H9 (cell line): ENCODE measurements around the gene CTPS2. TPM values are rescaled to one million over a fixed set of nuclear protein-coding genes. Genes with fewer than 3 reads are reported as not detected.

Experiments
- DNase-seq: peaks from one replicate; pipeline ENCODE4 v3.0.0-alpha.2; 2017
- H2AFZ ChIP-seq: one replicate; pipeline ENCODE4 v1.6.1; 2013; ENCODE audit warnings: mild to moderate bottlenecking, low read length, control low read depth, moderate library complexity
- H2AK5ac ChIP-seq: 2 replicates; pipeline ENCODE4 v1.6.1; 2013; ENCODE audit warnings: low read length, control low read depth, mixed read lengths; ENCODE audit not compliant: insufficient read length
- H2BK120ac ChIP-seq: one replicate; pipeline ENCODE4 v1.6.1; 2013; ENCODE audit warnings: low read depth, mild to moderate bottlenecking, low read length, control low read depth, inconsistent platforms; ENCODE audit not compliant: poor library complexity, severe bottlenecking
- H2BK12ac ChIP-seq: 2 replicates; pipeline ENCODE4 v1.6.1; 2013; ENCODE audit warnings: low read length, control low read depth, mixed read lengths, low read depth; ENCODE audit not compliant: insufficient read length
- H2BK15ac ChIP-seq: 2 replicates; pipeline ENCODE4 v1.6.1; 2013; ENCODE audit warnings: low read depth, low read length, control low read depth
- H2BK20ac ChIP-seq: one replicate; pipeline ENCODE4 v1.6.1; 2013; ENCODE audit warnings: low read depth, mild to moderate bottlenecking, low read length, control low read depth, inconsistent platforms; ENCODE audit not compliant: poor library complexity, severe bottlenecking
- H2BK5ac ChIP-seq: 2 replicates; pipeline ENCODE4 v1.6.1; 2013; ENCODE audit warnings: low read length, control low read depth, mixed read lengths; ENCODE audit not compliant: insufficient read length
- H3K14ac ChIP-seq: 2 replicates; pipeline ENCODE4 v1.6.1; 2013; ENCODE audit warnings: low read length, control low read depth; ENCODE audit not compliant: insufficient read depth
- H3K18ac ChIP-seq: 2 replicates; pipeline ENCODE4 v1.6.1; 2013; ENCODE audit warnings: low read depth, mild to moderate bottlenecking, mixed read lengths, low read length, control low read depth; ENCODE audit not compliant: insufficient read length
- H3K23ac ChIP-seq: 2 replicates; pipeline ENCODE4 v1.6.1; 2013; ENCODE audit warnings: low read length, control low read depth, mixed read lengths, low read depth; ENCODE audit not compliant: insufficient read length
- H3K23me2 ChIP-seq: 2 replicates; pipeline ENCODE4 v1.6.1; 2013; ENCODE audit warnings: low read depth, mild to moderate bottlenecking, mixed read lengths, low read length, control low read depth; ENCODE audit not compliant: insufficient read length, poor library complexity, severe bottlenecking
- H3K27ac ChIP-seq: 2 replicates; pipeline ENCODE4 v1.5.1; 2013; ENCODE audit warnings: low read length, control low read depth, mixed read lengths, low read depth; ENCODE audit not compliant: insufficient read length
- H3K27me3 ChIP-seq: 2 replicates; pipeline ENCODE4 v1.6.1; 2013; ENCODE audit warnings: low read length, control low read depth, inconsistent platforms; ENCODE audit not compliant: insufficient read depth
- H3K4ac ChIP-seq: 2 replicates; pipeline ENCODE4 v1.6.1; 2013; ENCODE audit warnings: low read depth, mild to moderate bottlenecking, control low read depth, inconsistent platforms, low read length, moderate library complexity
- H3K4me1 ChIP-seq: 2 replicates; pipeline ENCODE4 v1.6.1; 2013; ENCODE audit warnings: low read length, control low read depth, inconsistent platforms; ENCODE audit not compliant: insufficient read depth
- H3K4me2 ChIP-seq: 2 replicates; pipeline ENCODE4 v1.6.1; 2013; ENCODE audit warnings: low read length, control low read depth, mixed read lengths; ENCODE audit not compliant: insufficient read length, insufficient read depth
- H3K56ac ChIP-seq: 2 replicates; pipeline ENCODE4 v1.6.1; 2013; ENCODE audit warnings: low read depth, mild to moderate bottlenecking, mixed read lengths, low read length, control low read depth; ENCODE audit not compliant: insufficient read length
- H3K79me1 ChIP-seq: 2 replicates; pipeline ENCODE4 v1.6.1; 2013; ENCODE audit warnings: low read depth, mild to moderate bottlenecking, moderate library complexity, low read length, control low read depth, inconsistent platforms; ENCODE audit not compliant: insufficient read depth, poor library complexity, severe bottlenecking
- H3K79me2 ChIP-seq: 2 replicates; pipeline ENCODE4 v1.6.1; 2013; ENCODE audit warnings: low read length, control low read depth, inconsistent platforms; ENCODE audit not compliant: insufficient read depth
- H3K9ac ChIP-seq: 2 replicates; pipeline ENCODE4 v1.6.1; 2013; ENCODE audit warnings: low read length, control low read depth, mixed read lengths; ENCODE audit not compliant: insufficient read length; ENCODE audit errors: extremely low read depth
- H3K9me3 ChIP-seq: one replicate; pipeline ENCODE4 v1.6.1; 2013; ENCODE audit warnings: low read depth, low read length, inconsistent platforms; ENCODE audit not compliant: control insufficient read depth
- H3T11ph ChIP-seq: one replicate; pipeline ENCODE4 v1.6.1; 2013; ENCODE audit warnings: mild to moderate bottlenecking, low read length, control low read depth, inconsistent platforms
- H4K20me1 ChIP-seq: one replicate; pipeline ENCODE4 v1.6.1; 2013; ENCODE audit not compliant: control insufficient read depth, insufficient read length, insufficient read depth
- H4K5ac ChIP-seq: 2 replicates; pipeline ENCODE4 v1.6.1; 2013; ENCODE audit warnings: low read depth, mild to moderate bottlenecking, mixed read lengths, low read length, control low read depth; ENCODE audit not compliant: insufficient read length
- H4K8ac ChIP-seq: replicated peaks from 2 replicates; pipeline ENCODE4 v1.6.1; 2013; ENCODE audit warnings: low read length, control low read depth, mixed read lengths, low read depth; ENCODE audit not compliant: insufficient read length
- H4K91ac ChIP-seq: 2 replicates; pipeline ENCODE4 v1.6.1; 2013; ENCODE audit warnings: low read depth, mild to moderate bottlenecking, moderate library complexity, mixed read lengths, low read length, control low read depth; ENCODE audit not compliant: insufficient read length
- H3K27ac Mint-ChIP-seq, 3 experiments: 2 replicates in 2 of 3; 3 replicates in 1 of 3; pipeline ENCODE4 v1.8.0; 2020 to 2021; ENCODE audit warnings: mixed read lengths in 3 of 3, mild to moderate bottlenecking in 1 of 3, moderate library complexity in 1 of 3
- H3K27me3 Mint-ChIP-seq: 2 replicates; pipeline ENCODE4 v1.8.0; 2021; ENCODE audit warnings: low read depth, mild to moderate bottlenecking, moderate library complexity, mixed read lengths
- H3K36me3 Mint-ChIP-seq, 3 experiments: 2 replicates in 2 of 3; 3 replicates in 1 of 3; pipeline ENCODE4 v1.8.0; 2020 to 2021; ENCODE audit warnings: low read depth in 3 of 3, mixed read lengths in 3 of 3; ENCODE audit not compliant: insufficient read depth in 1 of 3
- H3K4me1 Mint-ChIP-seq, 2 experiments: 2 replicates each; pipeline ENCODE4 v1.8.0; 2020; ENCODE audit warnings: mixed read lengths in 2 of 2
- H3K4me3 Mint-ChIP-seq, 2 experiments: 2 replicates in 1 of 2; 3 replicates in 1 of 2; pipeline ENCODE4 v1.8.0; 2020 to 2021; ENCODE audit warnings: mild to moderate bottlenecking in 2 of 2, mixed read lengths in 2 of 2, moderate library complexity in 1 of 2
- H3K9me3 Mint-ChIP-seq, 2 experiments: 2 replicates in 1 of 2; 3 replicates in 1 of 2; pipeline ENCODE4 v1.8.0; 2020; ENCODE audit warnings: mild to moderate bottlenecking in 2 of 2, mixed read lengths in 2 of 2, moderate library complexity in 1 of 2
- WGBS: extraction: QIAGEN DNeasy Blood & Tissue Kit; methylation state at CpG from one replicate; pipeline ENCODE4 v1.1.7; 2013; ENCODE audit warnings: missing lambda C conversion rate, low lambda C conversion rate, mixed read lengths; ENCODE audit not compliant: insufficient read length; ENCODE audit errors: extremely low coverage; 5-methylcytosine and 5-hydroxymethylcytosine counted together
- total RNA-seq: library from RNA; stranded (reverse); gene quantifications from 2 replicates; pipeline ENCODE4 v1.2.1, GENCODE V29; 2021
- TF ChIP-seq, protein P1 (sequence below): fragments of 200-600 bp; sonication (generic); conservative IDR thresholded peaks from 3 replicates; pipeline ENCODE4 v1.8.0; 2021; ENCODE audit warnings: antibody characterized with exemption, mild to moderate bottlenecking

The CTPS2 gene
- total RNA-seq, 1 experiment from 2014 or later = 69.7 TPM

DNA sequence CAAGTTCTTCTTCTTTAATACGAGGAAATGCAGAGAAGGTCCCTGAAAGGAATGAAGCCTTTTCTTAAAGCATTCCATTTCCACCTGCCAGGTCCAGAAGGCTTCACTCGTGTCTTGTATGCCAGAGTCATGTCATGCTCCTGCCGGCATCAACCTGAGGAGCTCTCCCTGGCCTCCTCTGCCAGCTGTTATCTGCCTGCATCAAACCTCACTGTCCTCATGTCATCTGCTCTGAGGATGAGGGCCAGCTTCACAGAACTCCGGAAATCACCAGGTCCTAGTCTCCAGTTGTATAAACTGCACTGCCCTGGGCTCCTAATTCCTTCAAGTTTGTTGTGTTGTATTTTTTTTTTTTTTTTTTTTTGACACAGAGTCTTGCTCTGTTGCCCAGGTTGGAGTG lies 82.6 kb downstream of the CTPS2 start:
- Histone ChIP-seq H4K5ac (no peak overlapping the region), H3K79me1 (no peaks in the 10 kb centered on the region), H2BK15ac (no peak overlapping the region), H3K9ac (no peak overlapping the region), H3K4me1 (peaks cover 10% of the 10 kb centered on the region), H3K4ac (no peak overlapping the region), H2BK12ac (no peak overlapping the region), H3K56ac (no peak overlapping the region), H3K4me2 (peak overlapping the region; percentile 10), H3K27me3 (no peaks in the 10 kb centered on the region), H3K23ac (no peak overlapping the region), H3K9me3 (no peaks in the 10 kb centered on the region), H3K23me2 (no peaks in the 10 kb centered on the region), H3T11ph (no peak overlapping the region), H2BK120ac (no peak overlapping the region), H2BK20ac (no peak overlapping the region), H3K79me2 (no peaks in the 10 kb centered on the region), H4K91ac (no peak overlapping the region), H2AFZ (no peak overlapping the region), H3K14ac (no peak overlapping the region), H3K18ac (no peak overlapping the region), H4K20me1 (no peaks in the 10 kb centered on the region), H4K8ac (no peak overlapping the region), H3K27ac (no peak overlapping the region), H2BK5ac (no peak overlapping the region), H2AK5ac (no peak overlapping the region)
- no peaks in the 10 kb centered on the region for H3K27me3 Mint-ChIP-seq
- H3K4me1 Mint-ChIP-seq = peaks cover 33 to 35% of the 10 kb centered on the region in 2 experiments
- H3K4me3 Mint-ChIP-seq = no peak overlapping the region; a peak in 2 of 5 replicates
- WGBS = no CpG with 5 or more reads among the region's 4 CpGs
- TF ChIP-seq, protein P1, sequence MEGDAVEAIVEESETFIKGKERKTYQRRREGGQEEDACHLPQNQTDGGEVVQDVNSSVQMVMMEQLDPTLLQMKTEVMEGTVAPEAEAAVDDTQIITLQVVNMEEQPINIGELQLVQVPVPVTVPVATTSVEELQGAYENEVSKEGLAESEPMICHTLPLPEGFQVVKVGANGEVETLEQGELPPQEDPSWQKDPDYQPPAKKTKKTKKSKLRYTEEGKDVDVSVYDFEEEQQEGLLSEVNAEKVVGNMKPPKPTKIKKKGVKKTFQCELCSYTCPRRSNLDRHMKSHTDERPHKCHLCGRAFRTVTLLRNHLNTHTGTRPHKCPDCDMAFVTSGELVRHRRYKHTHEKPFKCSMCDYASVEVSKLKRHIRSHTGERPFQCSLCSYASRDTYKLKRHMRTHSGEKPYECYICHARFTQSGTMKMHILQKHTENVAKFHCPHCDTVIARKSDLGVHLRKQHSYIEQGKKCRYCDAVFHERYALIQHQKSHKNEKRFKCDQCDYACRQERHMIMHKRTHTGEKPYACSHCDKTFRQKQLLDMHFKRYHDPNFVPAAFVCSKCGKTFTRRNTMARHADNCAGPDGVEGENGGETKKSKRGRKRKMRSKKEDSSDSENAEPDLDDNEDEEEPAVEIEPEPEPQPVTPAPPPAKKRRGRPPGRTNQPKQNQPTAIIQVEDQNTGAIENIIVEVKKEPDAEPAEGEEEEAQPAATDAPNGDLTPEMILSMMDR = no peak
- peaks cover 26 to 52% (median 50%) of the 10 kb centered on the region in 3 experiments for H3K36me3 Mint-ChIP-seq
- H3K27ac Mint-ChIP-seq = peak overlapping the region; percentile 63 to 87 (median 83)
- H3K9me3 Mint-ChIP-seq = no peaks in the 10 kb centered on the region
- DNase-seq = no peak
